AG09309 (cell line): ENCODE data around the gene ZCCHC2.
A peak's percentile ranks its signal among the peaks of the same experiment; 100 is the strongest.

Experiments used
- DNase-seq: peaks from one replicate; pipeline ENCODE4 v3.0.0-alpha.2; 2010; ENCODE audit warnings: low read depth
- H3K4me3 ChIP-seq: 2 replicates; pipeline ENCODE4 v1.5.1; 2011; ENCODE audit warnings: mild to moderate bottlenecking, low read depth, low read length, moderate library complexity; ENCODE audit not compliant: control insufficient read depth
- TF ChIP-seq, protein P1 (sequence below): IDR thresholded peaks from 2 replicates; pipeline ENCODE4 v1.5.1; 2011; ENCODE audit warnings: mild to moderate bottlenecking, low read depth, low read length, inconsistent platforms; ENCODE audit not compliant: insufficient read depth, control insufficient read depth; ENCODE audit errors: missing control alignments

Gene ZCCHC2

DNA sequence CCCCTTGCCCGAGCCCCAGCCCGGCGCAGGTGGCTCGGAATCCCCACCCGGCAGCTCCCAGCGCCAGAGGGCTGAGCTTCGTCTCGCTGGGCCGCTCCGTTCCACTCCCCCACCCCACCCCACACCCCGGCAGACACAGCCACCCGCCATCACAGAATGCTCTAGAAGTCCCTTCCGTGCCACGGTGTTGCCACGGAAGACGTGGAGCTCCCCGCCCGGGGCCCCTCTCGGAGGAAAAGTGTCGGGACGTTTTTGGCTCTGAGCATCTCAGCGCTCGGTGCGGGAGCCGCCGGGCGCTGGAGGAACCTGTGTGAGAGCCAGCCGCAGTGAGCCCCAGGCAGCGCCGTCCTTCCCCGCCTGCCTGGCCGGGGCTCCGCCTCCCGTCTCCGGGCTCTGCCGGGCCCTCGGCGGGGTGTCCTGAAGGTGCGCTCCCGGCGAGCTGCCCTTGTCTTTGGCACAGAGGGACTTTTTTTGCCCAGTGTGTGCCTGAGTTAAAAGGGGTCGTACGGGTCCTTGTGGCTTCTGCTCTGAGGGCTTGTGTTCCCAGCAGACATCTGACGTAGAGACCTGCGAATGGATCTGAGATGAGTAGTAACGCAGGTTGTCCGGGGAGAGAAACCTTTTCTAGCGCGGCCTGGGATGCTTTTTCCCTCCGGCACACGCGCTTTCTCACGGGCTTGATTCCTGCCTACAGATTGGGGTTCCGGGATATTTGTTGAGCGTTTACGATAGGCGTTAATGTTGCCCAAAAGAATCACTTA lies 1.8 kb downstream of the ZCCHC2 start:
- H3K4me3 ChIP-seq, result peak overlapping the region; percentile 46
- no peak for DNase-seq
- TF ChIP-seq, protein P1, sequence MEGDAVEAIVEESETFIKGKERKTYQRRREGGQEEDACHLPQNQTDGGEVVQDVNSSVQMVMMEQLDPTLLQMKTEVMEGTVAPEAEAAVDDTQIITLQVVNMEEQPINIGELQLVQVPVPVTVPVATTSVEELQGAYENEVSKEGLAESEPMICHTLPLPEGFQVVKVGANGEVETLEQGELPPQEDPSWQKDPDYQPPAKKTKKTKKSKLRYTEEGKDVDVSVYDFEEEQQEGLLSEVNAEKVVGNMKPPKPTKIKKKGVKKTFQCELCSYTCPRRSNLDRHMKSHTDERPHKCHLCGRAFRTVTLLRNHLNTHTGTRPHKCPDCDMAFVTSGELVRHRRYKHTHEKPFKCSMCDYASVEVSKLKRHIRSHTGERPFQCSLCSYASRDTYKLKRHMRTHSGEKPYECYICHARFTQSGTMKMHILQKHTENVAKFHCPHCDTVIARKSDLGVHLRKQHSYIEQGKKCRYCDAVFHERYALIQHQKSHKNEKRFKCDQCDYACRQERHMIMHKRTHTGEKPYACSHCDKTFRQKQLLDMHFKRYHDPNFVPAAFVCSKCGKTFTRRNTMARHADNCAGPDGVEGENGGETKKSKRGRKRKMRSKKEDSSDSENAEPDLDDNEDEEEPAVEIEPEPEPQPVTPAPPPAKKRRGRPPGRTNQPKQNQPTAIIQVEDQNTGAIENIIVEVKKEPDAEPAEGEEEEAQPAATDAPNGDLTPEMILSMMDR, result no peak

DNA sequence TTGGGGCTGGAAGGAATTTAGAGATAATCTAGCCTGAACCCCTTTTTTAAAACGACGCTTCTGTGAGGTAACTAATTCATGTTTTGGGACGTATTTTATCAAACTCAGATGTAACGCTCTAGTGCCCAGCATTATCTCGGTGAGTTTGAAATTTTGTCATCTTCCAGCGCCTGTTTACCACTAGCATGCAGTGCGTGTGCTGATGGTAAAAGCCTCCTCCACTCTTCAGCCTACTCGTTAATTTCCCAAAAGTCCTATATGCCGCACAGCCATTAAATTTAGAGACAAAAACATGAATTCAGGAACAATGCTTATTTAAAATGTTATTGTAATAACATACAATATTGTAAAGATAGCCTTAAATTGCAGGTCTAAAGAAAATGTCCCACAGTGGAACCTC lies 2.8 kb downstream of the ZCCHC2 start:
- no peak overlapping the region for H3K4me3 ChIP-seq
- DNase-seq, result no peak
- TF ChIP-seq, protein P1, result no peak

DNA sequence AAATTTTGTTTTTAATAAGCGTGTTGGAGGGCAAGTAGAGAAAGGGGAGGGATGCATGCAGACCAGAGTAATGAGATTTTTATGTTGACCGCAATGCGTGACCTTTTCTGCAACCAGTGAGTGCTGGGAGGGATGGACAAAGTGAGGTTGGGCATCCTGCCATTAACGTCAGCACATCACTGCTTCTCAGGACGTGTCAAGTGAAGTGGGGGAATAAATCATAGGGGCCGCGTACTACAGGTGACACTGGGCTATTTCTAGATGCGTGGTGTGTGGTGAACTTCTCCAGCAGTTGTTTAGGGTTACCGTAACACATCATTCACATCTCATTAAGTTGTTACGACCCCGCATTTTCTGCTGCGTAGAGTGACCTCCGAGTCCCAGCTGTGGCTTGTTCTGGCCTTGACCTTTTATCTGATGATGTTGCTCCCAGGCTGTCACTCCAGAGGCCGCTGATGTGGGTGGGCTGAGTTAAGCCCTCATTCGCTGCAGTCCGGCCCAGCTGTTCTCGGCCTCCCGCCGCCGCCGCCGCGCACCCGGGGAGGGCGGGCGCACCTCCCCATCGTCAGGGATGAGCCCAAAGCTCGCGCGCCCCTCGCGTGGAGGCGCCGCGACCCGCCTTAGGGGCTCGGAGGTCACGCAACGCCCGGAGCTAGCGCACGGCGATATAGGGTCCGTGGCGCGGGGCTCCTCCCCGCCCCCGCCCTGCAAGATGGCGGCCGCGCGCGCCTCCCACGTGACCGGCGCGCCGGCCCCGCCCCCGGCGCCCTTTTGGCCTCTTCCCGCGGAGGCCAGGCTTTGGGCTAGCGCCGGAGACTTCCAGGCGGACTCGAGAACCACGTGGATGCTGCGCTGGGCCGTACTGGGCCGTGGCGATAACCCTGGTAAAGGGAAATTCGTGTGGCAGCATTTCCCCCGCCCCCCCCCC lies 3.5 kb downstream of the ZCCHC2 start:
- H3K4me3 ChIP-seq, result peak overlapping the region; percentile 60
- peak; percentile 86 for DNase-seq
- TF ChIP-seq, protein P1, result no peak

DNA sequence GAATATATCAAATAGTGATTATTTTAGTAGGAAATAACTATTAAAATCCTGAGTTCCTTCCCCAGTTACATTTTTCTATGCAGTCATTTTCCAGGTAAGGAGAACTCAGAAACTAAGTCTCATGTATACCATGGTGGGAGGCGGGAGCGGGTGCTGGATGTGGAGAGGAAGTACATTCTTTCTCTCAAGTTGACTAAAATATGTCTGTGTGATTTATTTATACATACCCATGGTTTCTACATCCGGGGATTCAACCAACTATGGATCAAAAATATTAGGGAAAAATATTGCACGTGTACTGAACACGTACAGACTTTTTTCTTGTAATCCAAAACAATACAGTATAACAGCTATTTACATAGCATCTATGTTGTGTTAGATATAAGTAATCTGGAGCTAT lies 6.8 kb downstream of the ZCCHC2 start:
- no peak for DNase-seq
- TF ChIP-seq, protein P1, result no peak
- H3K4me3 ChIP-seq, result no peak overlapping the region

DNA sequence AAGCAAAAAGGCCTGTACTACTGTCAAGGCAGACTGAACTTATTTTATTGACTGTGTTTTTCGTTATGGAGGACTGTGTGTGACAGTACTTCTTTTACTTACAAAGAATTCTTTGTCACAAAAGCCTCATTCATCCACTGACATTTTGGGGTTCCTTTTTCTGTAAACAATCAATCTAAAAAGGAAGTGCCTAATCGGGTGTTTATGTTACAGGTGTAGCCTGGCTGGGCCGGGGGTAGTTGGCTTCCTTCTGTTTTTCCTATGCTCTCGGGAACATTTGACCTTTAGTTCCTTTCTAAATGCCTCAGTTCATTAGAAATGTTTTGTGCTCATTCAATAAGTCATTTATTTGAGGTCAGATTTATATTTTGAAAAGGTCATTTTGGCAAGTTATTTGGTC lies 8.3 kb downstream of the ZCCHC2 start:
- no peak overlapping the region for H3K4me3 ChIP-seq
- TF ChIP-seq, protein P1, result no peak
- DNase-seq, result no peak

DNA sequence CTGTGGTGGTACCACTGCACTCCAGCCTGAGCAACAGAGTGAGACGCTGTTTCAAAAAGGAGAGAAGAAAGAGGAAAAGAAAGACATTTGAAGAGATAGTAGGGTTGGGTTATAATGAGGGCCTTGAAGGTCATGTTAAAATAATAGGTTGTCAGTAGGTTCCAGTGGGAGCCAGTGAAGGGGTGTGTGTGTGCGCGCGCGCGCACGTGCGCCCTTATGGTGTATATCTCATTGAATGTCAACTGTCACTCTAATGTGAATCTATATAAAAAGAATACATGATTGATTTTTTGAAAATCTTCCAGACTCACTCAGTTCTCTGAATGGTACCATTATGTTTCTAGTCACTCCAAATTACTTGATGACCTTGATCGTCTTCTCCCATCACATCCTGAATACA lies 9.1 kb downstream of the ZCCHC2 start:
- TF ChIP-seq, protein P1, result no peak
- DNase-seq, result no peak
- no peak overlapping the region for H3K4me3 ChIP-seq
